Pons (tissue), 1 donor: ENCODE data around the gene BCAS3.
"Not testable (repeated sequence)": the region's sequence is repeated elsewhere in the genome, so short reads cannot be mapped to it uniquely, and the experiment has no call there.

Source experiments
- DNase-seq: peaks from one replicate; pipeline ENCODE4 v3.0.0-alpha.2; 2016; ENCODE audit warnings: low spot score

The BCAS3 gene

GRCh38 chr17:60677308-60678117 is at the start of gene BCAS3:
TSS of gene BCAS3 (plus strand) at chr17:60677851.
- DNase-seq: peak; percentile 100

GRCh38 chr17:60628252-60628889 is 49.3 kb upstream of the BCAS3 start:
- DNase-seq: no peak

- DNase-seq: no peak
Measured at GRCh38 chr17:60629120-60629519, 48.5 kb upstream of the BCAS3 start.

- peak; percentile 63 for DNase-seq
Measured at GRCh38 chr17:60630352-60630751, 47.3 kb upstream of the BCAS3 start.

GRCh38 chr17:60631119-60631518 is 46.5 kb upstream of the BCAS3 start:
- DNase-seq: no peak

- no peak for DNase-seq
Measured at GRCh38 chr17:60637683-60638082, 40.0 kb upstream of the BCAS3 start.

GRCh38 chr17:60639019-60639330 is 38.7 kb upstream of the BCAS3 start:
- DNase-seq: no peak

GRCh38 chr17:60640503-60640902 is 37.1 kb upstream of the BCAS3 start:
- peak; percentile 52 for DNase-seq

- DNase-seq: peak; percentile 25
Measured at GRCh38 chr17:60641126-60641525, 36.5 kb upstream of the BCAS3 start.

GRCh38 chr17:60641810-60642220 is 35.8 kb upstream of the BCAS3 start:
- peak; percentile 95 for DNase-seq

GRCh38 chr17:60645918-60646523 is 31.6 kb upstream of the BCAS3 start:
- peak; percentile 60 for DNase-seq

GRCh38 chr17:60646701-60647100 is 30.9 kb upstream of the BCAS3 start:
- peak; percentile 62 for DNase-seq

GRCh38 chr17:60647705-60648104 is 29.9 kb upstream of the BCAS3 start:
- DNase-seq: no peak

- DNase-seq: no peak
Measured at GRCh38 chr17:60652454-60653247, 25.0 kb upstream of the BCAS3 start.

- no peak for DNase-seq
Measured at GRCh38 chr17:60653569-60653968, 24.1 kb upstream of the BCAS3 start.

GRCh38 chr17:60656499-60656898 is 21.2 kb upstream of the BCAS3 start:
- peak; percentile 67 for DNase-seq

GRCh38 chr17:60659156-60659555 is 18.5 kb upstream of the BCAS3 start:
- DNase-seq: peak; percentile 92

- DNase-seq: no peak
Measured at GRCh38 chr17:60661489-60661888, 16.2 kb upstream of the BCAS3 start.

GRCh38 chr17:60664022-60664421 is 13.6 kb upstream of the BCAS3 start:
- no peak for DNase-seq

- DNase-seq: no peak
Measured at GRCh38 chr17:60665602-60666001, 12.0 kb upstream of the BCAS3 start.

- DNase-seq: not testable (repeated sequence)
Measured at GRCh38 chr17:60668741-60669140, 8.9 kb upstream of the BCAS3 start.

- no peak for DNase-seq
Measured at GRCh38 chr17:60671482-60671881, 6.2 kb upstream of the BCAS3 start.
